ENCODE data around the gene VIL1. TPM values are rescaled to one million over a fixed set of nuclear protein-coding genes. Genes with fewer than 3 reads are reported as not detected.

The VIL1 gene
- total and polyA plus RNA-seq, 2 donors from 2014 or later = 9.0 to 10.5 TPM

- TF ChIP-seq, protein P1, sequence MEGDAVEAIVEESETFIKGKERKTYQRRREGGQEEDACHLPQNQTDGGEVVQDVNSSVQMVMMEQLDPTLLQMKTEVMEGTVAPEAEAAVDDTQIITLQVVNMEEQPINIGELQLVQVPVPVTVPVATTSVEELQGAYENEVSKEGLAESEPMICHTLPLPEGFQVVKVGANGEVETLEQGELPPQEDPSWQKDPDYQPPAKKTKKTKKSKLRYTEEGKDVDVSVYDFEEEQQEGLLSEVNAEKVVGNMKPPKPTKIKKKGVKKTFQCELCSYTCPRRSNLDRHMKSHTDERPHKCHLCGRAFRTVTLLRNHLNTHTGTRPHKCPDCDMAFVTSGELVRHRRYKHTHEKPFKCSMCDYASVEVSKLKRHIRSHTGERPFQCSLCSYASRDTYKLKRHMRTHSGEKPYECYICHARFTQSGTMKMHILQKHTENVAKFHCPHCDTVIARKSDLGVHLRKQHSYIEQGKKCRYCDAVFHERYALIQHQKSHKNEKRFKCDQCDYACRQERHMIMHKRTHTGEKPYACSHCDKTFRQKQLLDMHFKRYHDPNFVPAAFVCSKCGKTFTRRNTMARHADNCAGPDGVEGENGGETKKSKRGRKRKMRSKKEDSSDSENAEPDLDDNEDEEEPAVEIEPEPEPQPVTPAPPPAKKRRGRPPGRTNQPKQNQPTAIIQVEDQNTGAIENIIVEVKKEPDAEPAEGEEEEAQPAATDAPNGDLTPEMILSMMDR (IDR thresholded peaks at IDR 0.05; ENCODE audit: borderline replicate concordance, extremely low read depth, insufficient read depth) = no peak
- FAIRE-seq (no peak), DNase-seq (peak in 1 of 5 donors; percentile 32)
- Histone ChIP-seq H3K9me3 (ENCODE audit: control insufficient read depth in 2 of 3, insufficient read depth in 1 of 3, low read length in 3 of 3) (no peaks in the 10 kb centered on the region), H3K27me3 (ENCODE audit: control insufficient read depth, insufficient read depth, low read length) (no peaks in the 10 kb centered on the region), H3K9ac (ENCODE audit: low read length in 3 of 3) (no peak overlapping the region), H3K36me3 (ENCODE audit: control insufficient read depth in 2 of 3, insufficient read depth in 3 of 3, low read length in 3 of 3) (peaks cover 0 to 3% (median 0%) of the 10 kb centered on the region in 3 donors), H3K4me1 (ENCODE audit: control insufficient read depth in 2 of 3, insufficient read depth in 2 of 3, low read depth in 1 of 3, low read length in 3 of 3) (no peaks in the 10 kb centered on the region), H3K4me3 (ENCODE audit: low read length in 3 of 3) (no peak overlapping the region), H3K27ac (ENCODE audit: low read depth in 2 of 2, low read length in 2 of 2) (no peak overlapping the region)
- intact Hi-C loops (cut with DNase I) = no loop called here
Observed at GRCh38 chr2:218431878-218432277, 13.0 kb downstream of the VIL1 start.

GRCh38 chr2:218432676-218433365 lies 13.9 kb downstream of the VIL1 start:
- intact Hi-C loops (cut with DNase I) = no loop called here
- TF ChIP-seq, protein P1 (IDR thresholded peaks at IDR 0.05; ENCODE audit: borderline replicate concordance, extremely low read depth, insufficient read depth) = no peak
- no peak for FAIRE-seq

GRCh38 chr2:218434456-218434855 lies 15.5 kb downstream of the VIL1 start:
- no peak for FAIRE-seq
- intact Hi-C loops (cut with DNase I) = no loop called here

More at GRCh38 chr2:218432676-218433365, 13.9 kb downstream of the VIL1 start:
- Histone ChIP-seq H3K9ac (ENCODE audit: low read length in 3 of 3) (no peak overlapping the region), H3K27me3 (ENCODE audit: control insufficient read depth, insufficient read depth, low read length) (no peaks in the 10 kb centered on the region), H3K9me3 (ENCODE audit: control insufficient read depth in 2 of 3, insufficient read depth in 1 of 3, low read length in 3 of 3) (no peaks in the 10 kb centered on the region), H3K4me1 (ENCODE audit: control insufficient read depth in 2 of 3, insufficient read depth in 2 of 3, low read depth in 1 of 3, low read length in 3 of 3) (no peaks in the 10 kb centered on the region), H3K4me3 (ENCODE audit: low read length in 3 of 3) (no peak overlapping the region), H3K36me3 (ENCODE audit: control insufficient read depth in 2 of 3, insufficient read depth in 3 of 3, low read length in 3 of 3) (peaks cover 0 to 3% (median 0%) of the 10 kb centered on the region in 3 donors), H3K27ac (ENCODE audit: low read depth in 2 of 2, low read length in 2 of 2) (no peak overlapping the region)
- DNase-seq = peak in 2 of 5 donors; percentile 12 to 28

More at GRCh38 chr2:218434456-218434855, 15.5 kb downstream of the VIL1 start:
- TF ChIP-seq, protein P1 (IDR thresholded peaks at IDR 0.05; ENCODE audit: borderline replicate concordance, extremely low read depth, insufficient read depth) = no peak
- Histone ChIP-seq H3K9me3 (ENCODE audit: control insufficient read depth in 2 of 3, insufficient read depth in 1 of 3, low read length in 3 of 3) (no peaks in the 10 kb centered on the region), H3K4me3 (ENCODE audit: low read length in 3 of 3) (no peak overlapping the region), H3K4me1 (ENCODE audit: control insufficient read depth in 2 of 3, insufficient read depth in 2 of 3, low read depth in 1 of 3, low read length in 3 of 3) (no peaks in the 10 kb centered on the region), H3K9ac (ENCODE audit: low read length in 3 of 3) (no peak overlapping the region), H3K36me3 (ENCODE audit: control insufficient read depth in 2 of 3, insufficient read depth in 3 of 3, low read length in 3 of 3) (no peaks in the 10 kb centered on the region), H3K27me3 (ENCODE audit: control insufficient read depth, insufficient read depth, low read length) (no peaks in the 10 kb centered on the region), H3K27ac (ENCODE audit: low read depth in 2 of 2, low read length in 2 of 2) (no peak overlapping the region)
- peak in 2 of 5 donors; percentile 10 to 16 for DNase-seq

All from kidney (tissue), 14 donors.